Measurements from ENCODE around the gene NFIB. TPM values are rescaled to one million over a fixed set of nuclear protein-coding genes. Genes with fewer than 3 reads are reported as not detected.

The NFIB gene
- total RNA-seq, 4 donors from 2014 or later = 85.3 to 173 (median 115) TPM

DNA sequence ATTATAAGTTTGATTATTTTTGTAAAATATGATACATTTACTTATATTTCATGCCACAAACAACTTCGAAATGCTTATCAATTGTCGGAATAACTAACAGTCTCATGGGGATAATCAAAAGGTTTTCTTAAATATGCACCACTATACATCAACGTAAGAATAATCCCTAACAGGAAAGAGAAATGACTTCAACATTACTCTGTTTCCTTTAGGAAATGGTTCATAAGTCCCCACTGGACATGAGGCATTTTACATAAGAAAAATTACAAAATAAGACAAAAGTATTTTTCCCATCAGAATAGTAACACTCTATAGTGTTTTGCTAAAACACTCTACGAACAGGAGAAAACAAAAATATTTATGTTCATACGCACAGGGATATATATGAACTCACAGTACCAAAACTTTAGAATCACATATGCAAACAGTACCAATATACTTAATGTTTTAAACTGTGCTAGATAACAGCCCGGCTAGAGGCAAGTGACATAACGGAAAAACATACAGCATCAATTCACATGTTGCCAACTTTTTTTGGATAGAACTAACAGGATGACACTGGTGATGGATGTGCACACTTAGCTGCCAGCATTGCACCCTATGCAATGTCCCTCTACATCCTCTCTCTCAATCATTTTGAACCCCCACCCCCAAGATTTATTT lies 120.5 kb downstream of the NFIB start:
- intact Hi-C loops (cut with DNase I; ENCODE audit: low total_unique reads) = no loop called here
- TF ChIP-seq, protein P1, sequence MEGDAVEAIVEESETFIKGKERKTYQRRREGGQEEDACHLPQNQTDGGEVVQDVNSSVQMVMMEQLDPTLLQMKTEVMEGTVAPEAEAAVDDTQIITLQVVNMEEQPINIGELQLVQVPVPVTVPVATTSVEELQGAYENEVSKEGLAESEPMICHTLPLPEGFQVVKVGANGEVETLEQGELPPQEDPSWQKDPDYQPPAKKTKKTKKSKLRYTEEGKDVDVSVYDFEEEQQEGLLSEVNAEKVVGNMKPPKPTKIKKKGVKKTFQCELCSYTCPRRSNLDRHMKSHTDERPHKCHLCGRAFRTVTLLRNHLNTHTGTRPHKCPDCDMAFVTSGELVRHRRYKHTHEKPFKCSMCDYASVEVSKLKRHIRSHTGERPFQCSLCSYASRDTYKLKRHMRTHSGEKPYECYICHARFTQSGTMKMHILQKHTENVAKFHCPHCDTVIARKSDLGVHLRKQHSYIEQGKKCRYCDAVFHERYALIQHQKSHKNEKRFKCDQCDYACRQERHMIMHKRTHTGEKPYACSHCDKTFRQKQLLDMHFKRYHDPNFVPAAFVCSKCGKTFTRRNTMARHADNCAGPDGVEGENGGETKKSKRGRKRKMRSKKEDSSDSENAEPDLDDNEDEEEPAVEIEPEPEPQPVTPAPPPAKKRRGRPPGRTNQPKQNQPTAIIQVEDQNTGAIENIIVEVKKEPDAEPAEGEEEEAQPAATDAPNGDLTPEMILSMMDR (IDR thresholded peaks at IDR 0.05) = no peak
- TF ChIP-seq POLR2A (IDR thresholded peaks at IDR 0.05) = no peak
- H3K4me1 ChIP-seq = peaks cover 0 to 5% of the 10 kb centered on the region in 2 donors

DNA sequence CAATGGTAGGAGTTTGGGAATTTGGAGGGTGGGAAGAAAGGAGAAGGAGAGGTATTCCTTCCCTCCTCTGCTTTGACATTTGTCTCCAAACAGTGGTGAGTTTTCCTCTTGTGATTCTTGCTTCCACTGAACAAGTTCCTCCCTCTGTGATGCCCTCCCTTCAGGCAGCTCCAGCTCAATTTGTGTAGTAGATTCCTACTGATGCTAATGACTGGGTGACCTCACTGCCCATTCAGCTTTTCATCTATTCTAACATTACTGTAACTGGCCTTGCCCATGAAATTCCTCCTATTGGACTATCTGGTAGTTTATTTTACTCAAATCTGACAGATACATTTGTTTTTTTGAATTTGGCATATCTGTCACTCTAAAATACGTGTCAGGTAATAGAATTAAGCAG lies 121.4 kb downstream of the NFIB start:
- TF ChIP-seq, protein P1 (IDR thresholded peaks at IDR 0.05) = no peak
- no peak for TF ChIP-seq POLR2A (IDR thresholded peaks at IDR 0.05)
- Histone ChIP-seq H3K4me1 (peaks cover 0 to 2% of the 10 kb centered on the region in 2 donors), H3K27ac (no peak overlapping the region), H3K27me3 (no peaks in the 10 kb centered on the region), H3K9me3 (no peaks in the 10 kb centered on the region), H3K36me3 (no peaks in the 10 kb centered on the region), H3K4me3 (no peak overlapping the region)
- intact Hi-C loops (cut with DNase I; ENCODE audit: low total_unique reads) = no loop called here
- DNase-seq = no peak

More for the DNA sequence above, 120.5 kb downstream of the NFIB start:
- no peaks in the 10 kb centered on the region for H3K27me3 ChIP-seq
- no peaks in the 10 kb centered on the region for H3K9me3 ChIP-seq
- DNase-seq = no peak
- H3K36me3 ChIP-seq = no peaks in the 10 kb centered on the region
- no peak overlapping the region for H3K27ac ChIP-seq
- H3K4me3 ChIP-seq = no peak overlapping the region

DNA sequence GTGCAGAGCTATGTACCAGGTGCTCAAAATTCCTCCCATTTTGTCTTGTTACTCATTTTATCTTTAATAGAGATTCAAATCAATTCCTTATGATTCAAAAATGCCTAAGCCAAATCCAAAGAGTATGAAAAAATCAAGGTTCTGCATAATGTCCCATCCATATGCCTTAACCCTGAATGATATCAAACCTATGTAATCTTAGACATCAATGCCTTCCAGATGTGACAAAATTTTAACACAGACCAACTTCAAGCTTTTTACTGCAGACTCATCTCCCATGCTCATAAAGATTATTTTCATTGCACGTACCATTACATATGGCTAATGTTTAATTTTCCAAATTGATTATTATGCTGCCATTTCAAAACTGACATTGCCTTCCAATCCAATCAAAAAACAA lies 122.4 kb downstream of the NFIB start:
- intact Hi-C loops (cut with DNase I; ENCODE audit: low total_unique reads) = no loop called here
- H3K9me3 ChIP-seq = no peaks in the 10 kb centered on the region
- H3K4me3 ChIP-seq = no peak overlapping the region
- DNase-seq = no peak
- no peaks in the 10 kb centered on the region for H3K36me3 ChIP-seq
- H3K27me3 ChIP-seq = no peaks in the 10 kb centered on the region
- H3K27ac ChIP-seq = no peak overlapping the region
- no peaks in the 10 kb centered on the region for H3K4me1 ChIP-seq
- TF ChIP-seq POLR2A (IDR thresholded peaks at IDR 0.05) = no peak

DNA sequence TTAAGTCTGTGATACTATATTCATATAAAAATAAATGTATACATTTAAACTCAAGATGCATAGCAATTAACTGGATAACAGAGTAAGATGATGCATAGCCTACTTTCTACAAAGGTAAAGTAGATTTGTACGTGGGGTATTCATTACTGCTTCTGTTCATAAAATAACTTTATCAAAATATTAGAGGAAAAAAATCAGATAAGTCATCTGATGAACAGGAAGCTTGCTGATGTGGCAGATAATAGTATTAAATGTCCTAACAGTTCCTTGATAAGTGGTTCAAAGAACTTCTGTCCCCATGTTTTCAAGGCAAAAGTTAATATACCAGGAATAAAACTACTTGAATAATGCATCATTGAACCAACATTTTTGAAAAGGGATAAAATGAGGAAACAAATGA lies 123.7 kb downstream of the NFIB start:
- no peak for DNase-seq

DNA sequence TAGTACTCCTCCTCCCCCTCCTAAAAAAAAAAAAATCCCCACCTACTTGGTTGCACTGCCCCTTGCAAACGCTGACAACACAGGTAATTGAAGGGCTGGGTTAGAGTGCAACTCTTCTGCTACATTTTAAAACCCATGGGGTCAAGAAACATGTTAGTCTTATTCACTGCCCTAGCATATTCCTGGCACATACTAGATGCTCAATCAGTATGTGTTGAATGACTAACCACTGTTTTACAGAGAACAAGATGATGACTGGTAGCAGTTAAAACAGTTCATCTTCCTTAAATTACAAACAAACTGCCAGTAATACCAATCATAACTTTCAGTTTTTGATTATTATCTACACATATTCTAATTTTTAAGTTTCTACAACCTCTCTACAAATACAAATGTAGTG lies 124.4 kb downstream of the NFIB start:
- Histone ChIP-seq H3K27ac (no peak overlapping the region), H3K27me3 (no peaks in the 10 kb centered on the region), H3K9me3 (no peaks in the 10 kb centered on the region), H3K36me3 (no peaks in the 10 kb centered on the region), H3K4me1 (no peaks in the 10 kb centered on the region), H3K4me3 (no peak overlapping the region)
- no peak for DNase-seq
- intact Hi-C loops (cut with DNase I; ENCODE audit: low total_unique reads) = no loop called here
- TF ChIP-seq, protein P1 (IDR thresholded peaks at IDR 0.05) = no peak

More for the DNA sequence above, 123.7 kb downstream of the NFIB start:
- Histone ChIP-seq H3K4me1 (no peaks in the 10 kb centered on the region), H3K27me3 (no peaks in the 10 kb centered on the region), H3K36me3 (no peaks in the 10 kb centered on the region), H3K9me3 (no peaks in the 10 kb centered on the region), H3K27ac (no peak overlapping the region), H3K4me3 (no peak overlapping the region)
- intact Hi-C loops (cut with DNase I; ENCODE audit: low total_unique reads) = no loop called here
- no peak for TF ChIP-seq POLR2A (IDR thresholded peaks at IDR 0.05)
- TF ChIP-seq, protein P1 (IDR thresholded peaks at IDR 0.05) = no peak

DNA sequence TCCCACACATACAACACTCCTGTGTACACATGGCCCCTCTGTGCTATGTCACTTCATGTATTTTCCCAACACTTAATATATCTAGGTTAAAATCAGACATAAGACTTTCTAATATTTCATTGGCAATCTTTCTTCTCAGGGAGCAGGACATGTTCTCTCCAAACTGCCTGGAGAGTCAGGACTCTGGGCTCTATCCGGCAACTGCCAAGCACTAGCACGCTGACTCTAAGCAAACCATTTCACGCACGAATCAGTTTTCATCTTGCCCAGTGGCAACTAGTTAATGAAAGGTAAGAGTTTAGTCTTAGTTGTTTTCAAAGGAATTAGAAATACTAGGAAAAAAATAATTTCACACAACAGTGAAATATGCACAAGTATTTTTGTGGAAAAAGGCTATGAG lies 124.8 kb downstream of the NFIB start:
- Histone ChIP-seq H3K4me1 (no peaks in the 10 kb centered on the region), H3K27ac (no peak overlapping the region), H3K4me3 (no peak overlapping the region), H3K9me3 (no peaks in the 10 kb centered on the region), H3K36me3 (no peaks in the 10 kb centered on the region), H3K27me3 (no peaks in the 10 kb centered on the region)
- DNase-seq = no peak
- intact Hi-C loops (cut with DNase I; ENCODE audit: low total_unique reads) = no loop called here
- TF ChIP-seq, protein P1 (IDR thresholded peaks at IDR 0.05) = no peak
- TF ChIP-seq POLR2A (IDR thresholded peaks at IDR 0.05) = no peak

All from uterus (tissue), 4 donors.